B cell (primary cell): ENCODE data around the gene IGSF9B.

Experiments
- CTCF ChIP-seq: fragments of 200-600 bp; IDR thresholded peaks from one replicate; pipeline ENCODE4 v1.8.0; 2022; ENCODE audit warnings: antibody characterized with exemption, mild to moderate bottlenecking
- EZH2 ChIP-seq: IDR thresholded peaks from 2 replicates; pipeline ENCODE4 v1.6.1; 2012; ENCODE audit warnings: borderline replicate concordance, low read depth, mild to moderate bottlenecking, moderate library complexity, low read length; ENCODE audit not compliant: insufficient read depth, poor library complexity, severe bottlenecking

- TF ChIP-seq CTCF (no peak), EZH2 (no peak)
Measured at GRCh38 chr11:133896642-133897330, 60.0 kb downstream of the IGSF9B start.
